Kidney (tissue), 14 donors: Measurements from ENCODE around the gene DUSP15. TPM values are rescaled to one million over a fixed set of nuclear protein-coding genes. Genes with fewer than 3 reads are reported as not detected.

Experiments used
- DNase-seq, 5 donors: peaks; one replicate each; pipeline ENCODE4 v3.0.0-alpha.2; 2013 to 2020
- FAIRE-seq: peaks from 2 replicates; lab custom pipeline; 2012; peaks lifted over from hg19 to GRCh38; lab: Jason Lieb, UNC
- H3K27ac ChIP-seq, 2 donors: one replicate each; pipeline ENCODE4 v1.7.0; 2013; ENCODE audit warnings: low read depth in 2 of 2, low read length in 2 of 2, inconsistent platforms in 1 of 2
- H3K27me3 ChIP-seq: one replicate; pipeline ENCODE4 v1.7.1; 2013; ENCODE audit warnings: low read length, inconsistent platforms; ENCODE audit not compliant: control insufficient read depth, insufficient read depth
- H3K36me3 ChIP-seq, 3 donors: one replicate each; pipeline versions ENCODE4 v1.7.0 to v1.7.1; 2013; ENCODE audit warnings: low read length in 3 of 3, control low read depth in 1 of 3, inconsistent platforms in 1 of 3; ENCODE audit not compliant: insufficient read depth in 3 of 3, control insufficient read depth in 2 of 3
- H3K4me1 ChIP-seq, 3 donors: one replicate each; pipeline versions ENCODE4 v1.7.0 to v1.7.1; 2013; ENCODE audit warnings: low read length in 3 of 3, inconsistent platforms in 1 of 3, low read depth in 1 of 3; ENCODE audit not compliant: control insufficient read depth in 2 of 3, insufficient read depth in 2 of 3
- H3K4me3 ChIP-seq, 3 donors: one replicate each; pipeline versions ENCODE4 v1.7.0 to v1.8.1; 2013; ENCODE audit warnings: low read length in 3 of 3, control low read depth in 1 of 3, inconsistent platforms in 1 of 3
- H3K9ac ChIP-seq, 3 donors: one replicate each; pipeline versions ENCODE4 v1.7.0 to v1.7.1; 2013; ENCODE audit warnings: low read length in 3 of 3, control low read depth in 1 of 3, inconsistent platforms in 1 of 3
- H3K9me3 ChIP-seq, 3 donors: one replicate each; pipeline versions ENCODE4 v1.7.0 to v1.7.1; 2013; ENCODE audit warnings: low read length in 3 of 3, control low read depth in 1 of 3, inconsistent platforms in 1 of 3; ENCODE audit not compliant: control insufficient read depth in 2 of 3, insufficient read depth in 1 of 3
- intact Hi-C: fragments of 100-400 bp; cut with DNase I; formaldehyde crosslinking; loops from one replicate; pipeline ENCODE4 v1.11.1; 2022
- polyA plus RNA-seq: library from polyadenylated mRNA; stranded (reverse); fragments of 350-450 nt; fragmentation: Illumina TruSeq; extraction: RNeasy Lipid Tissue Mini Kit (QIAGEN cat#74804); gene quantifications from one replicate; pipeline ENCODE4 v1.2.3, GENCODE V29; 2014; ENCODE audit warnings: low read depth, low replicate concordance; ENCODE audit not compliant: insufficient read depth
- total RNA-seq: library from RNA; stranded (reverse); fragmentation: NEBNext Ultra II Directional; extraction: Animal tissue kit (Norgen Biotek cat#: 25700); gene quantifications from one replicate; pipeline ENCODE4 v1.2.1, GENCODE V29; 2021
- TF ChIP-seq, protein P1 (sequence below): IDR thresholded peaks from 3 replicates; pipeline ENCODE4 v1.5.1; 2012; ENCODE audit warnings: mild to moderate bottlenecking, moderate library complexity, borderline replicate concordance; ENCODE audit not compliant: insufficient read depth; ENCODE audit errors: extremely low read depth
- donor health status: control.
- donor health status: control.
- donor health status: control.
- donor health status: control.
- donor health status: control.
- donor health status: DM: yes; HTN: yes; CAD: no.
- donor health status: Normal renal cell carcinoma (clear cell type).

The DUSP15 gene
- total and polyA plus RNA-seq, 2 donors from 2014 or later: 13.2 to 143 TPM

DNA sequence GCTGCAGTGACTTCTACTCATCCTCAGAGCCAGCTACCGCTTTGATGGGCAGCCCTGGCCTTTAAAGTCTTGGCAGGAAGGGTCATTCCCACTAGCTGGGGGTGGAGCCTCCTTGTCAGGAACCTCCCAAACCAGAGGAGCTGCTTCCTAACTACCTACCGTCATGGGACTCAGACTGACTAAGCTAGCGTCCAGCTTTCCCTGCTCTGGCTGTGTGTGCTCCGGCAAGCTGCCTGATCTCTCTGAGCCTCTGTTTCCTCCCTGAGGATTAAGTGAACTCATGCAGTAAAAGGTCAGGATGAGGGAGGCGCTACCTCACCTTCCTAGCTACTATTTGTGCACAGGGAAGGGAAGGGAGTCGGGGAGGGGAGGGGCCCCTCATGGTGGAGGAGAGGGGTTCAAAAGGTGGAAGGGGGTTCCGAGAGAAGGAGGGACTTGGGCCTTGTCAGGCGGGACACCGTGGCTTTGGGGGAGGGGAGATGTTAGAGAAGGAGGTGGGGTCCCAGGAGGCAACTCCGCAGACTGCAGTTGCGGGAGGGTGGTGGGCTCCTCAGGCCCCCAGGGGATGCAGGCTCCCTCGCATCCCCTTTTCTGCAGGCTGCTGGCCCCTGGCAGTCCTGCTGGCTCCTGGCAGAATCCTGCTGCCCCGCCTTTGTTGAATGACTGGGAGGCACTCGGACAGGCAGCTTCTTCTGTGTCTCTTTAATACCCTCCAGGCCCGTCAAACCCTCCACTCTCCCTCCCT is 9.8 kb downstream of the DUSP15 start:
- no peak for DNase-seq
- intact Hi-C loops: no loop called here
- FAIRE-seq: no peak

DNA sequence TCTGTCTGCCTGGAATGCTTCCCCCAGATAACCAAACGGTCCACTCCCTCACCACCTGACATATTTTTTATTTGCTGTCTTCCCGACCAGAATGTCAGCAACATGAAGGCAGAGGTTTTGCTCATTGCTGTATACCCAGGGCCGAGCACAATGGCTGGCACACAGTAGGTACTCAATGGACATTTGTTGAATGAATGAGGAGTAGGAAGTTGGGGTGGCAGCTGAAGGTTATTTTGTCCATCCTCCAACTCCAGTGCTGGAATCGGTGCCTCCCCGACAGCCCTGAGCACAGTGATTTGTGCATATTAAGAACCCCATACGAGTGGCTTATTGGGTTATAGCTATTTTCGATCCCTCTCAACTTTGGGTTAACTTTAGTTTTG is 10.3 kb downstream of the DUSP15 start:
- H3K9ac ChIP-seq: no peak overlapping the region
- TF ChIP-seq, protein P1, sequence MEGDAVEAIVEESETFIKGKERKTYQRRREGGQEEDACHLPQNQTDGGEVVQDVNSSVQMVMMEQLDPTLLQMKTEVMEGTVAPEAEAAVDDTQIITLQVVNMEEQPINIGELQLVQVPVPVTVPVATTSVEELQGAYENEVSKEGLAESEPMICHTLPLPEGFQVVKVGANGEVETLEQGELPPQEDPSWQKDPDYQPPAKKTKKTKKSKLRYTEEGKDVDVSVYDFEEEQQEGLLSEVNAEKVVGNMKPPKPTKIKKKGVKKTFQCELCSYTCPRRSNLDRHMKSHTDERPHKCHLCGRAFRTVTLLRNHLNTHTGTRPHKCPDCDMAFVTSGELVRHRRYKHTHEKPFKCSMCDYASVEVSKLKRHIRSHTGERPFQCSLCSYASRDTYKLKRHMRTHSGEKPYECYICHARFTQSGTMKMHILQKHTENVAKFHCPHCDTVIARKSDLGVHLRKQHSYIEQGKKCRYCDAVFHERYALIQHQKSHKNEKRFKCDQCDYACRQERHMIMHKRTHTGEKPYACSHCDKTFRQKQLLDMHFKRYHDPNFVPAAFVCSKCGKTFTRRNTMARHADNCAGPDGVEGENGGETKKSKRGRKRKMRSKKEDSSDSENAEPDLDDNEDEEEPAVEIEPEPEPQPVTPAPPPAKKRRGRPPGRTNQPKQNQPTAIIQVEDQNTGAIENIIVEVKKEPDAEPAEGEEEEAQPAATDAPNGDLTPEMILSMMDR: no peak
- no peak for FAIRE-seq
- intact Hi-C loops: no loop called here
- H3K36me3 ChIP-seq: peaks cover 0 to 9% (median 0%) of the 10 kb centered on the region in 3 donors
- H3K4me1 ChIP-seq: peaks cover 0 to 25% (median 8%) of the 10 kb centered on the region in 3 donors
- no peaks in the 10 kb centered on the region for H3K9me3 ChIP-seq
- peak overlapping the region in 1 of 3 donors; percentile 51 for H3K4me3 ChIP-seq
- H3K27me3 ChIP-seq: no peaks in the 10 kb centered on the region
- H3K27ac ChIP-seq: no peak overlapping the region
- peak in 1 of 5 donors; percentile 38 for DNase-seq

More for the DNA sequence above, 9.8 kb downstream of the DUSP15 start:
- peak overlapping the region; percentile 14 to 51 (median 26) for H3K4me3 ChIP-seq
- no peaks in the 10 kb centered on the region for H3K27me3 ChIP-seq
- no peaks in the 10 kb centered on the region for H3K9me3 ChIP-seq
- H3K36me3 ChIP-seq: peaks cover 0 to 9% (median 0%) of the 10 kb centered on the region in 3 donors
- TF ChIP-seq, protein P1: no peak
- peaks cover 0 to 25% (median 8%) of the 10 kb centered on the region in 3 donors for H3K4me1 ChIP-seq
- H3K9ac ChIP-seq: peak overlapping the region in 1 of 3 donors; percentile 19
- no peak overlapping the region for H3K27ac ChIP-seq

DNA sequence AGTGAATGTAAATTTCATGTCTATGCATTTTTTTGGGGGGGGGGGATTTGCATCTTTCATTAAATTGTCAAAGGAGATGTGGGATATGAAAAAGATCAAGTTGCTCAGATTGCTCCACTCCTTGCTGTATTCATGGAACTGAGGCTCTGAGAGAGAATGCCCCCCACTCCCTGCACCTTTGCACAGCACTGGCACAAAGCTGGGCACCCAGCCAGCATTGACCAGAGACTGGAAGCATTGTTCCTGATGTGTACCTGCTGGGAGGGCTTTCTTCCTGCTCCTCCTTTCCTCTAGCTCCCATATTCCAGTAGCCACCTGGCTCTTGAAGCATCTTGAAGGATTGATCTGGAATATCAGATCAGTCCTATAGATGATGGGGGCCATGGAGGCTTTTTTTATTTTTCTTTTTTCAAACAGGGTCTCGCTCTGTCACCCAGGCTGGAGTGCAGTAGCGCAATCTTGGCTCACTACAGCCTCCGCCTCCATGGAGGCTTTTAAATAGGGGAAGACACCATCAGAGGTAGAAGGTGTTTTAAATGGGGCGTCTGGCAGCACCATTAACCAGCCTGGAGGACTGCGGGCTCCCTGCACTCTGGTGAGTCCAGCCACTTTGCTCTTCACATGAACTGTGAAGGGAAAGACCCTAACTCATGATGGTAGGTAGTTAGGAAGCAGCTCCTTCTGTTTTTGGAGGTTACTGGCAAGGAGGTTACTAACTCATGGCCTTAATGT is 10.9 kb downstream of the DUSP15 start:
- TF ChIP-seq, protein P1: no peak
- intact Hi-C loops: no loop called here
- no peak for FAIRE-seq
- peak in 1 of 5 donors; percentile 36 for DNase-seq
- H3K4me1 ChIP-seq: peaks cover 0 to 25% (median 8%) of the 10 kb centered on the region in 3 donors
- no peak overlapping the region for H3K9ac ChIP-seq
- H3K4me3 ChIP-seq: no peak overlapping the region
- H3K9me3 ChIP-seq: no peaks in the 10 kb centered on the region
- H3K27ac ChIP-seq: no peak overlapping the region
- peaks cover 0 to 7% (median 0%) of the 10 kb centered on the region in 3 donors for H3K36me3 ChIP-seq
- no peaks in the 10 kb centered on the region for H3K27me3 ChIP-seq
